ENCODE measurements around the gene SEPHS1. TPM values are rescaled to one million over a fixed set of nuclear protein-coding genes. Genes with fewer than 3 reads are reported as not detected.

The SEPHS1 gene
- total RNA-seq, 4 donors from 2014 or later, result 28.9 to 41.3 (median 37.9) TPM

DNA sequence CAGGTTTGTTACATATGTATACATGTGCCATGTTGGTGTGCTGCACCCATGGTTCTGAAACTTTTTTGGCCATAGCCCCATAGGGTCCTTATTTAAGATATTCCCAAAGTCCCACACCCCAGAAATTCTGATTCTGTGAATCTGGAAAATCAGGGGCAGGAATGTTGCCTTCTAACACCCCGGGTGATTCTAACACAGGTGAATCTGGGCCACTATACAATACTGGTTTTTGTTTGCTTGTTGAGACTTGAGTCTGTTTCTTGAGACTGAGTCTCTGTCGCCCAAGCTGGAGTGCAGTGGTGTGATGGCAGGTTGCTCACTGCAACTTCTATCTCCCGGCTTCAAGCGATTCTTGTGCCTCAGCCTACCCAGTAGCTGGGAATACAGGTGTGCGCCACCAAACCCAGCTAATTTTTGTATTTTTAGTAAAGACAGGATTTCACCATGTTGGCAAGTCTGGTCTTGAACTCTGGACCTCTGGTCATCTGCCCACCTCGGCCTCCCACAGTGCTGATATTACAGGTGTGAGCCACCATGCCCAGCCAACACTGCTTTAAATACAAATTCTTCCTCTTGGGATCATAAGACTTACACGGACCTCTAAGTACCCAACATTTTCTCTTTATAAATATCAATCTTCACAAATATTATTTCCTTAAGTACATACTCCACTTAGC lies 31.3 kb downstream of the SEPHS1 start:
- TF ChIP-seq, protein P1, sequence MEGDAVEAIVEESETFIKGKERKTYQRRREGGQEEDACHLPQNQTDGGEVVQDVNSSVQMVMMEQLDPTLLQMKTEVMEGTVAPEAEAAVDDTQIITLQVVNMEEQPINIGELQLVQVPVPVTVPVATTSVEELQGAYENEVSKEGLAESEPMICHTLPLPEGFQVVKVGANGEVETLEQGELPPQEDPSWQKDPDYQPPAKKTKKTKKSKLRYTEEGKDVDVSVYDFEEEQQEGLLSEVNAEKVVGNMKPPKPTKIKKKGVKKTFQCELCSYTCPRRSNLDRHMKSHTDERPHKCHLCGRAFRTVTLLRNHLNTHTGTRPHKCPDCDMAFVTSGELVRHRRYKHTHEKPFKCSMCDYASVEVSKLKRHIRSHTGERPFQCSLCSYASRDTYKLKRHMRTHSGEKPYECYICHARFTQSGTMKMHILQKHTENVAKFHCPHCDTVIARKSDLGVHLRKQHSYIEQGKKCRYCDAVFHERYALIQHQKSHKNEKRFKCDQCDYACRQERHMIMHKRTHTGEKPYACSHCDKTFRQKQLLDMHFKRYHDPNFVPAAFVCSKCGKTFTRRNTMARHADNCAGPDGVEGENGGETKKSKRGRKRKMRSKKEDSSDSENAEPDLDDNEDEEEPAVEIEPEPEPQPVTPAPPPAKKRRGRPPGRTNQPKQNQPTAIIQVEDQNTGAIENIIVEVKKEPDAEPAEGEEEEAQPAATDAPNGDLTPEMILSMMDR (IDR thresholded peaks at IDR 0.05), result no peak
- DNase-seq (ENCODE audit: low spot score) (no peak), ATAC-seq (ENCODE audit: low FRiP score) (no peak)

DNA sequence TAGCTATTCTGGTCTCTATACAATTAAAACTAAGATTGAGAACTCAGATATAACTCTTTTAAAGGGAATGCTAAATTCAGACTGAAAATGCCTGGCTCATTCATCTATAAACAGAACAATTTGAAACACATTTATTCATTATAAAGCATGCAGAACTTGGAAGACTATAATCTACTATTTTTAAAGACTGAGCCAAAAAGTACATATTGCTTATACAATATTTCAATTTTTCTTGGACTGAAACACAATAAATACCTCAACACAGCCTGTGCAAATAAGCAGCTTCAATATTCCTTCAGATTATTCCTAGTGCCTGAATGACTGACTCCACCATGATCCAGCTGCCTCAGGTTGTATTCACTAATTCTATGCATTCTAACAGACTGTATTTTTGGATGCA lies 32.7 kb downstream of the SEPHS1 start:
- ATAC-seq (ENCODE audit: low FRiP score), result no peak
- TF ChIP-seq, protein P1 (IDR thresholded peaks at IDR 0.05), result no peak
- DNase-seq (ENCODE audit: low spot score), result no peak

DNA sequence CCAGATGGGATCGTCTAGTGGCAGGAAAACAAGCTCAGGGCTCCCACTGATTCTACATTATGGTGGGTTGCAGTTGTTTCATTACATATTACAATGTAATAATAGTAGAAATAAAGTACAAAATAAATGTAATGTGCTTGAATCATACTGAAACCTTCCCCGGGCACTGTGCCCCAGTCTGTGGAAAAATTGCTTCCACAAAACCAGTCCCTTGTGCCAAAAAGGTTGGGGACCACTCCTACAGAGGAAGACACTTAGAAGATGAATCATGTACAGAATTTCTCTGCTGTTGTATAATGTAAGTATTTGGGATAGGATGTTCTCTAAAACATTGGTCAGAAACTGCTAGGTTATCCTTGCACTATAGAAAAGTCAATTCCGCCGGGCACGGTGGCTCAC lies 36.9 kb downstream of the SEPHS1 start:
- ATAC-seq (ENCODE audit: low FRiP score) (no peak), DNase-seq (ENCODE audit: low spot score) (no peak)
- TF ChIP-seq, protein P1 (IDR thresholded peaks at IDR 0.05), result no peak

DNA sequence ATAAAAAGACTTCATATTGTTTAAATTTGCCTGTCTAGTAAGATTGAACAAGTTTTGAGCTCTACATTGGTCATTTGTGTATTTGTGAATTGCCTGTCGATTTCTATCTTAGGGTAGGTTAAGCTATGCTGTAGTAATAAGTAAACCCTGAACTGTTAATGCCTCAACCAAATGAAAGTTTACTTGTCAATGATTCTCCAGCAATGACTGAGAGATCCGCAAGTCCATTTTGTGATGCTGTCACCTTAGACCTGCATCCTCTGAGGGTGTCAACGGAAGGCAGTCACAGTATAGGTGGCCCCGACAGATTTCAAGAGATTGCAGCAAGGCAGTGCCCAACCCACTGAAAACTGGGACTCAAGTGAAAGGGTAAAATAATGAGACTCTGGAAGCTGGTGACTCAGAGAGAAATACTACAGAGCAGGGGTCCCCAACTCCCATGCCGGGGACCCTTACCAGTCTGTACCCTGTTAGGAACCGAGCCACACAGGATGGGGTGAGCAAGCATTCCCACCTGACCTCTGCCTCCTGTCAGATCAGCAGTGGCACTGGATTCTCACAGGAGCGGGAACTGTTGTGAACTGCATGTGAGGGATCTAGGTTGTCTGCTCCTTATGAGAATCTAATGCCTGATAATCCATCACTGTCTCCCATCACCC lies 37.4 kb downstream of the SEPHS1 start:
- DNase-seq (ENCODE audit: low spot score) (no peak), ATAC-seq (ENCODE audit: low FRiP score) (no peak)
- TF ChIP-seq, protein P1 (IDR thresholded peaks at IDR 0.05), result no peak

DNA sequence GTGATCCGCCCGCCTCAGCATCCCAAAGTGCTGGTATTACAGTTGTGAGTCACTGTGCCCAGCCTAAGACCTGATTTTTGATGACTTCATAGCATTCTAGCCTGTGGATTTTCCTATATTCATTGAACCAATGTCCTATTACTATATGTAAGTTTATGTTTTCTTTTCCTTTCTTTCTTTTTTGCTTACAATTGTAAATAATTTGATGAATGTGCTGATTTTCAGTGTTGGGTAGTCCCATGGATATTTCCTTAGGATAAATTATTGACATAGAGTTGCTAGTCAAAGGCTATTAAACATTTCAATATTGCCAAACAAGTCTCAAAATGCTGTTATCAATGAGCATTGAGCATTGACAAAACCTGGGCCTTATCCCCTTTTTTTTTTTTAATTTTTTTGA lies 38.3 kb downstream of the SEPHS1 start:
- DNase-seq (ENCODE audit: low spot score) (no peak), ATAC-seq (ENCODE audit: low FRiP score) (no peak)
- TF ChIP-seq, protein P1 (IDR thresholded peaks at IDR 0.05), result no peak

DNA sequence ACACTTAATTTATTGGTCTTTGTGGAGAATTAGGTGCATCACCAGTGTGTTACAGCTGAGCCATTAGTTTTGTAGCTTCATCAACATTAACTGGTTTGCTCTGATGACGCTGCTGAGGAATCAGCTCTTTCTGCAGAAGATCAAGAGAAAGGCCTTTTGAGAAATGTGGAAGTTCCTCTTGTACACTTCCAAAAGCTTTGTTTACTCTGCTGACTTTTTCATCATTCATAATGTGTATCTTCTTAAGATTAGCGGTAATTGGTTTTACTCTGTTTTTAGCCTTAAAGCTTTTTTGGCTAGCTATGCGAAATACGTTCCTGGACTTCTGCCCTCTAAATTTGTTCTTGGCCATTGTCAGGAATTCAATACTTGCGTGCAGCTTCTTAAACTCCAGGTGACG lies 40.0 kb downstream of the SEPHS1 start:
- no peak for DNase-seq (ENCODE audit: low spot score)
- no peak for ATAC-seq (ENCODE audit: low FRiP score)
- TF ChIP-seq, protein P1 (IDR thresholded peaks at IDR 0.05), result no peak

DNA sequence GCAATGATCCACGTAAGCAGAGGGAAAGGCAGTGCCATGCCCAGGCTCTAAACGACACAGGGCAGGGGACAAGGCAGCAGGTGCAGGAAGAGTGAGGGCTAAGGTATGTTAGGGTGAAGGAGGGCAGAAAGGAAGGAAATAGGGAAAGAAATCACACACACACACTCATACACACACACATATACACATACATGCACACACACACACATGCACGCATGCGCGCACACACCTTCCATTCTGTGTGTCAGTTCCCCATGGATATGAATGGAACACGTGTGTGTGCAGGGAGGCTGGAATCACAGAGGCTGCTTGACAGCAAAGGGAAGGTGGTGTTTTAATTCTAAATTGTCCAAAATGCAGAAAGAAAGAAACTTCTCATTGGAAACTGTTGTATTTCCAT lies 42.0 kb downstream of the SEPHS1 start:
- TF ChIP-seq, protein P1 (IDR thresholded peaks at IDR 0.05), result no peak
- no peak for DNase-seq (ENCODE audit: low spot score)
- no peak for ATAC-seq (ENCODE audit: low FRiP score)

All from omental fat pad (tissue), 4 donors.